NCI-H146 (cell line): Measurements from ENCODE around the gene ZBTB24.
"Not testable (repeated sequence)": the region's sequence is repeated elsewhere in the genome, so short reads cannot be mapped to it uniquely, and the experiment has no call there.

Experiments used
- DNase-seq: peaks from one replicate; lab custom pipeline; 2025; lab: John Stamatoyannopoulos, UW

The ZBTB24 gene

DNA sequence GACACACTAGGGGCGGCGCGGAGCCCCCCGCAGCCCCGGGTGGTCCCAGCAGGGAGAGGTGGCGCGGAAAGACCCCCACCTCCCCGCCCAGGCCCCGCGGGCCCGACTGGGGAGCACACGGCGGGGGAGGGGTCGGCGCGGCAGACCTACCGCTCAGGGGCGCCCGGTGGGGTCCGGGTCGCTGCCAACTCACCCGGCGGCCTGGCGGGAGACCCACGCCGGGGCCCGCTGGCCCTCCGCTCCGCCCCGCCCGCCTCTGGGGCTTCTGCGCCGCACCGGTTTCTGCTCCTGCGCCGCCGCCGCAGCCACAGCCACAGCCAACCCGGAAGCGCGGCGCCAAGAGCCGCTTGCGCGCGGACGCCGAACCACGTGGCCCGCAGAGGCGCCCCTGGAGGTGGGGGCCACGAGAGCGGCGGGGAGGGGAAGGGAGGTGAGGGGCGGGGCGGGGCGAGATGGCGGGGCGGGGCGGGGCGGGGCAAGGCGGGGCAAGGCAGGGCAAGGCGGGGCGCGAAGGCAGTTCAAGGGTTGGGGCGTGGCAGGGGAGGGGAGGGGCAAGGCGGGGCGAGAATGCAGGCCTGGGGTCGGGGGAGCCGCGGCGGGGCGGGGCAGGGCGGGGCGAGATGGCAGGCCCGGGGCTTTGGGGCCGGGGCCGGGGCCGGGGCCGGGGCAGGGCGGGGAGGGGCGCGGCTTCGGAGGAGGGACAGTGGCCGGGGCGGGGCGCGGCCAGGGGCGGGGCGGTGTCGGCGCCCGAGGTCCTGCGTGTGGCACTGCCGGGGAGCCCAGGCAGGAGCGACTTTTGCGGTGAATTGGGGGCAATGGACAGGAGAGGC, at the start of gene ZBTB24:
Gene ZBTB24 (minus strand): TSS at position 315 of the 830 bp plus-strand sequence. CDS start 1,193 bp downstream, outside the sequence.
- DNase-seq, result peak; percentile 98

DNA sequence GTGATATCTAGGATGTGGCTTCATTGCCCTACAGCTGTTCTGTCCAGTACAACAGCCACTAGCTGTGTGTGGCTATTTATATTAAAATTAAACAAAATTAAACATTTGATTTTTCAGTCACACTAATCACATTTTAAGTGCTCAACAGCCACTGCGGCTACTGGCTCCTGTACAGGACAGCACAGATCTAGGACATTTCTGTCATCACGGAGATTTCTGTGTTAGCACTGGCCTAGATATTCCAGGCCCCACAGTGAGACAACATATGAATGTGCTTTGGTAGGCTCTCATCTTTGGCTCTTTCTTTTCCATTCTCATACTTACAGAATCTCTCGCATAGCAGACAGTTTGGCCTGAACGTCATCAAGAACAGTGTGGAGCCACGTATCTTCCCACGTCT, 48.4 kb upstream of the ZBTB24 start:
- DNase-seq, result no peak

DNA sequence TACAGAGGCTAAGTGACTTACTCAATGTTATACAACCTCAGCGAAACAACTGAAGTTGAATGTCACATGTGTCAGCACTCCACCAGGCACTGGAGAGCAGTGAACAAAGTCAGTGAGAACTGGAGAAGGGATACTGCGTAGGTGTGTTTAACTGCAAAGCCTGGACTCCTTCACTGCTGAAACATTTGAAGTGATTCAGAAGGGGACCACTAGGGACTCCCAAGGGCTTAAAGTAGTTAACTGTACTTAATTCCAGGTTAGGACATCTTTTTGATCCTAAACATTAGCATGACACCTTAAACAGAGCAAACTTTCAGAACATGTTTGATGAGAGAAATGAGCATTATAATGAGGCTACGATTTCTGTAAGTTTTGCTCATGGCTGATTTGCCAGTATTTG, 45.0 kb upstream of the ZBTB24 start:
- peak; percentile 3 for DNase-seq

DNA sequence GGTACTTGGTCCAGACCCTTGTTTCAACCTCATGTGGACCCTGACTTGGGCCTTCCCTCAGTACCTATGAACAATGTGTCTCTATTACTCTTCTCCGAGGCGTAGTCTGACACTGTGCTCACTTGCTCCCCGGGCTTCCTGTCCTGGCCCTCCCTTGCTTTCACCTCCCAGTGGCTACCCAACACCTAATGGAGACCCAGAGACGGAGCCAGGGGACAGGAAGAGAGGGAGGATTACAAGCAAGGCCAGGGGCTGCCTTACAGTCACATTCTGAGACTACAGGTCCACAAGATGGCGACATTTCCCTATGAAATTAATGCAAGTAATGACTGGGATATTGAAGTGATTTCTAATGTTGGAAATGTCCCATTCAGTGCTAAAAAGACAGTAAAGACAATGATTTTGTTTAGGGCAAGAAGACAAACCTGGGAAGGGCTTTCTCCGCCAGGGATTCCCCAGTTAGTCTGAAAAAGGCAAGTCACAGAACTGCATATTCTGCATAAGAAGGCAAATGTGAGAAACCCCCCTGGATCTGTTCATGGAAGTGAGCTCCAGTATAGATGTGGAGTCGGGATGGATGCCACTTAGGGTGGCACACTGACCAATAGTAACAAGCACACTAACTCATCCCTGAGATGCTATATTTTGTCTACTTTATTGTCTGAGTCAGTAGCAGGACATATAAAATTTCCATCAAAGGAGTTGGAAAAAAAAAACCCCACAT, 44.0 kb upstream of the ZBTB24 start:
- peak; percentile 72 for DNase-seq

DNA sequence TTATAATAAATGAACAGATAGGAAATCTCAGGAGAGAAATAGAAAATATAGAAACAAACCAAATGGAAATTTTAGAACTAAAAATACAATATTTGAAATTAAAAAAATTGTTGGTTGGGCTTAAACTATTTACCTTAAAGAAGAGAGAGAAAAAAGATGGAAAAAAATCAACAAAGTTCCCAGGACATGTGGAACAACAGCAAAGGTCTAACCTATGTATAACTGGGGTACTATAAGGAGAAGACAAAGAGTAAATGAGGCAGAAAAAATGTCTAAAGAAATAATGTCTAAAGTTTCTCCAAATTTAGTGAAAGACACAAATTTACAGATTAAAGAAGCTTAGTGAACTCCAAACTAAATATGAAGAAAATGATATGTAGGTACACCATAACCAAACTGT, 41.1 kb upstream of the ZBTB24 start:
- DNase-seq, result no peak

DNA sequence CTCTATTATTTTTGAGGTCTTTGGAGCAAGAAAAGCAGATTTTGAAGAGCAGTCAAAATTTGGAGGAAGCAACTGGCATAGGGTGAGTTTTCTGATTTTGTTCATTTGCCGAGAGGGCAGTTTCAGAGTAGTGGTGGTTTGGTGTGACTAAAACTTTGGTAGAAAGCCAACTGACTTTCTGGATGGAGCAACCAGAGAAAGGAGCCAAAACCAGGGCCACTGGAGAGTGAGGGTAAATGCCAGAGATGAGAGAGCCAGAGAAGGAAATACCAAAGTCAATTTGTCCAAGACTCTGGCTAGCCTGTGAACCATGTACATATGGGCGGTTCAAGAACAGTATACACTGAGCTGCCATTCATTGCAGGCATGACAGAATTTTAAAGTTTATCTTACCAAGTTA, 40.5 kb upstream of the ZBTB24 start:
- DNase-seq, result no peak

DNA sequence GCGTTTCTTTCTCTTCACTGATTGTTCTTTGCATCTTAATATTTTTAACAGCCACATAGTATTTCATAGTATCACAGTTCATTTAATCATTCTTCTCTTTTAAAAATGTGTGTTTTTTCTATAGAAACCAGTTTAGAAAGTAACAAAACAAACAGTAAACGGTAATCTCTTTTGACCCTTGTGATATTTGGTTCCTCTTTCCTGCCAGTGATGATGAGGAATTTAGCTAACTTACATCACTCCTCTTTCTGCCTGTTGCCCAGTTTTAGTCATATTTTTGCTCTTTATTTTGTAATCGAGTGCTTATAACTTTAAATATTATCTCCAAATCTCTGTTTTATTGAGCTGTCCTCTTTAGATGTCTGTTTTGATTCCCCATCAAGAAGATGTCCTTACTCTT, 38.1 kb upstream of the ZBTB24 start:
- DNase-seq, result no peak

DNA sequence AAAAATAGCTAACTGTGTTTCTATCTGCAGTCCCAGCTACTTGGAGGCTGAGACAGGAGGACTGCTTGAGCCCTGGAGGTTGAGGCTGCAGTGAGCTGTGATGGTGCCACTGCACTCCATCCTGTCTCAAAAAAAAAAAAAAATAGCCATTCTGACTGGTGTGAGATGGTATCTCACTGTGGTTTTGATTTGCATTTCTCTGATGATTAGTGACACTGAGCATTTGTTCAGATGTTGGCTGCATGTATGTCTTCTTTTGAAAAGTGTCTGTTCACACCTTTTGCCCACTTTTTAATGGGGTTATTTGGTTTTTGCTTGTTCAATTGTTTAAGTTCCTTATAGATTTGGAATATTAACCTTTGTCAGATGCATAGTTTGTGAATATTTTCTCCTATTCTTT, 36.6 kb upstream of the ZBTB24 start:
- not testable (repeated sequence) for DNase-seq

DNA sequence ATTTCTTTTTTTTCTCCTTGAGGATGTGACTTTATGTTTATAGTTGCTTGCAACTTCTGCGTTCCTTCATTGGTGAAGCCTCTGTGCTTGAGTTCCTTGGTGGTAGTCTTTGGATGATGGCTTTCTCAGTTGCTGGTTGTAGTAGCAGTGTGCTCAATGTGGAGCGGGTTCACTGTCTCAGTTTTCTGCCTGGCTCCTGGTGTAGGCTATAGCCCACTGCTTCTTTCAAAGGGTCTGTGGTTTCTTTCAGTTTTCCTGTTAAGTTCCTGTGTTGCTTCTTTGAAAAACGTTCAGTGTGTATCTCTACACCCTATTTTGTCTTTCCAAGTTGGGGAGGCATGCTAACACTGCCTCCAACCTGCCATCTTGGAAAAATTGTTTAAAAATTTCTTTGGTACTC, 33.9 kb upstream of the ZBTB24 start:
- DNase-seq, result no peak

DNA sequence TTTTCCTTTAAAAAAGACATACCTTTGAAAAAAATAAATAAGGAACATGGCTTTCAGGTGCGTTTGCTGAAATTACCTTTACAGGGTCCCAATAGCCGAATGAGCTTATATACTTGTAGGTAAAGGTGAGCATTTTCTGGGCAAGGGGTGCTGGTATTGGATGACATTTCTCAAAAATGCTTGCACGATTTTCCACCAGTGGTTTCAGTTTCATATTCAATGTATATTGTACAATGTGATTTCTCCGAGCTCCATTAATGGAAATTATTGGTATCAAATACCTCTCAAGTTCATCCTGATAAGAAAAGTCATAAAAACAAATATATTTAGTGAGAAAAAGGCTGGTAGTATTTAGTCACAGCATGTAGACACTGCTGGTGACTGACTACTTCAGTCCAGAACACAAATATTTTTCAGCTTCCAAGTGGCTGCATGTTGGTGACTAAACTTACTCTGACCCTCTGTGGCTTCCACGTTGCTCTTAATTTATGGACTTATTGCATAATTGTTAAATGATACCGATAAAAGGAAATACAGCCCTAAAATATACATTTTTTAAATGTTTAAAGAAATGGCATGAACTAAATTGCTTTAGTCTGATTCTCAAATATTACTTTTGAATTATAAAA, 32.9 kb upstream of the ZBTB24 start:
- DNase-seq, result no peak

DNA sequence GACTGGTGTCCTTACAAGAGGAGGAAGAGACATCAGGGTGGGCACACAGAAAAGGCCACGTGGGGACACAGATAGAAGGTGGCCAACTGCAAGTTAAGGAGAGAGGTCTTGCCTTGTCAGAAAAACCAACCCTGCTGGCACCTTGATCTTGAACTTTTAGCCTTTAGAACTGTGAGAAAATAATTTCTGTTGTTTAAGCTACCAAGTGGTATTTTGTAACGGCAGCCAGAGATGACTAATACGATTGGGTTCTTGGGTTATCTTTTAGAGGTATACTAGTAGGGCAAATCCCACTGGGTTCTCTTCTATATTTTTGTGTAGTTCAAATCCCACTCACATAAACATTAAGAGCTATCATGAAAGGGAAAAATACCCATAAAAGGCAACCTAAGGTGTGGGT, 31.9 kb upstream of the ZBTB24 start:
- DNase-seq, result no peak

DNA sequence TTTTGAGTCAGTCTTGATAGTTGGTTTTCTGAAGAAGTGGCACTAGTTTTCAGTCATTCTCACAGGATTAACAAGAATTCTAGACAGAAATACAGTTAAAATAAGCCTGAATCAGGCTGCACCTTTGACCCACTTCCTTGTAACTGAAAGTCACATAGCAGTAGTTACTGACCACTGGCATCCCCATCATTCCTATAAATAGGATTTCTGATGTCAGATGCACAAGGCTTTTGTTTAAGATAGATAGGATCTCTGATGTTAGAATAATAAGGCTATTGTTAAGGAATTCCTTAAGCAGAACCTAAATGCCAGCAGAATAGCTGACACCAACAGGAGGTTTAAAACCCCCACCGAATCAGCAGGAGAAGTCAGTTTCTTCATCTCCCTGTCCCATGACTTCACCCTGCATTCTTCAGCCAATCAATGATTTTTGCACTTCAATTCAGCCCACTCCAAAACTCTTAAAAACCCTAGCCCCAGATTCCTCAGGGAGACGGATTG, 30.6 kb upstream of the ZBTB24 start:
- no peak for DNase-seq

DNA sequence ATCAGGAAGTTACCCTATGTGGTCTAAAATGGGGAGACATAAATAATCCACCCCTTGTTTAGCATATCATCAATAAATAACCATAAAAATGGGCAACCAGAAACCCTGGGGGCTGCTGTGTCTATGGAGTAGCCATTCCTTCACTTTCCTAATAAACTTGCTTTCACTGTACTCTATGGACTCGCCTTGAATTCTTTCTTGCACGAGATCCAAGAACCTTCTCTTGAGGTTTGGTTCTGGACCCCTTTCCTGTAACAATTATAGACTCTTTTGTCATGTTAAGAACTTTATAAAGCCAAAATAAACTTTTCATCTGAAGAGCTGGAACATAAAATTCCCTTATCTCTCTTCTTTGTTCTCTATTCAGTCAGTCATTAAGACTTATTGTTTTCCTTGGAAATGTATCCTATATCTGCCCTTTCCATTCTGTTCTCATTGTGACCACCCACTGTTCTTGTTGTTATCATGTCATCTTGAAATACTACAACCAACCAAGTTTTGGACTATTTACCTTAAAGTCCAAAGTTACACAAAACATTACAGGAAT, 29.3 kb upstream of the ZBTB24 start:
- no peak for DNase-seq

DNA sequence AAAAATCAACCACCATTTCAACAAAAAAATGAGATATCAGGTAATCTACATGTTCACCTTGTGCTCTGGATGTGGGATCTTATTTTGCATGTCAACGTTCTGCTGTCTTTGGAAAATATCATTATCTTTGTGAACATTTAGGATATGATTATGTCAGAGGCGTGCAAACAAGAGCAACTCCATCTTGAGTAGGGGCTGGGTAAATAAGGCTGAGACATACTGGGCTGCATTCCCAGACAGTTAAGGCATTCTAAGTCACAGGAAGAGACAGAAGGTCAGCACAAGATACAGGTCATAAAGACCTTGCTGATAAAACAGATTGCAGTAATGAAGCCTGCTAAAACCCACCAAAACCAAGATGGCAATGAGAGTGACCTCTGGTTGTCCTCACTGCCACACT, 28.8 kb upstream of the ZBTB24 start:
- DNase-seq, result no peak

DNA sequence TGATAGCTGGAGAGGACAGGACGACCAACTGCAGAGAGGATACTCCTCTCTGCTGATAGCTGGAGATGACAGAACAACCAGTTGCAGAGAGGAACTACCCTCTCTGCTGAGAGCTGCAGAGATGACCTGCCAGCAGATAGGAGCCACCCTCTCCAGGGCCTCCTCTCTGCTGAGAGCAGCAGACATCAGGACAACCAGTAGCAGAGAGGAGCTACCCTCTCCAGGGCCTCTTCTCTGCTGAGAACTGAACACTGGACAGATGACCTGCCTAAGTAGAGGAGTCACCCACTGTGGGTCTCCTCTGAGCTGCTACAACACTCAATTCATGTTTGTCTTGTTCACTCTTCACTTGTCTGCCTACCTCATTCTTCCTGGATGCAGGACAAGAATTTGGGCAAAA, 27.3 kb upstream of the ZBTB24 start:
- no peak for DNase-seq

DNA sequence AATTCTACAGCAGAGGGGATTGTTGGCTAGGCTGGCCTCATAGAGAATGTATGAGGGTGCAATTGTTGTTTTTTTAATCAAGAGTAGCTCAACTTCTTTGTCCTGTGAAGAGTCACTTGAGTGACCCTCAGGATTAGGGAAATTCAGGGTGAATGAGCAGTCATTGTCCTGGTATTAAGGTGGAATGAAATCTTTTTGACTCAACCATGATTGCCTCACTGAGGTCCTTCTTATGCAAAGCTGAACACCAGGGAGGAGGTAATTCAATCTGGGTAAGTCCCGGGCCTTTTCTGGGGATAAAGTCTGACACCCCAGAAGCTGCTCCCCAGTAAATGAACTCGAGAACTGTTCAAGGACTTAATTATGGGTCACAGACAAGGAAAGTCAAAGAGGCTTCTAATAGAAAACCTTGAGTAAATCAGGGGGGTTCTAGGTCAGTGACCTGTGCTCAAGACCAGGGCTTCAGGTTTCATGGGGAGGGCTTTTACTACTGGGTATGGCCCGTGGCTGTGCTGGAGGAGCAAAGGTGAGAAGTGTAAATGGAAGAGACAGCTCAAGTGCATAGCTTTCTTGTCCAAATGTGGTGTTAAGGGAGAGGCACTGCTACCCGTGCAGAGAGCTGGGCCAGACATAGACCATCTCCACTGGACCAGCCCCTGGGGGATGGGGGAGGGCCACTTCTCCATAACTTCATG, 25.3 kb upstream of the ZBTB24 start:
- DNase-seq, result no peak

DNA sequence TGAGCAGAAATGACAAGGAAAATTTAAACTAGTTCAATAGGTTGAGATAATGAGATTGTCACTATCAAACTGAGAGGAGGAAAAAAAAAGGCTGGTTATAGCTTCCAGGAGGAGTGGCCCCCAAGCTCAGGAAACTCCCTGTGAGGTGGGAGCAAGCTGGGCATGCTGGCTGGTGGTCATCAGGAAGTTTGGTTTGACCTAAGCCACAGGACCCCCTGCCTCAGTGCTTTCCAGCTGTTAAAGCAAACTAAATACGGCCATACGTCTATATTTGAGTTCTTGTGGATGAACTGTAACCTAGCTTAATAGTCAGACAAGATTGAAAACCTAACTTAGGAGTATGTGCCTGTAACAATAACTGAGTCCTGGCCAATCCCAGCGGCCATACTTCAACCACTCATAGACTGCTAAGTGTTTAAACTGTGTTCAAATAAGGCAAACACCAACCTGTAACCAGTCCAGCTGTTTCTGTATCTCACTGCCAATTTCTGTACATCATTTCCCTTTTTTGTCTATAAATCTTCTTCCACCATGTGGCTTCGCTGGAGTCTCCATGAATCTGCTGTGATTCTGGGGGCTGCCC, 24.6 kb upstream of the ZBTB24 start:
- no peak for DNase-seq

DNA sequence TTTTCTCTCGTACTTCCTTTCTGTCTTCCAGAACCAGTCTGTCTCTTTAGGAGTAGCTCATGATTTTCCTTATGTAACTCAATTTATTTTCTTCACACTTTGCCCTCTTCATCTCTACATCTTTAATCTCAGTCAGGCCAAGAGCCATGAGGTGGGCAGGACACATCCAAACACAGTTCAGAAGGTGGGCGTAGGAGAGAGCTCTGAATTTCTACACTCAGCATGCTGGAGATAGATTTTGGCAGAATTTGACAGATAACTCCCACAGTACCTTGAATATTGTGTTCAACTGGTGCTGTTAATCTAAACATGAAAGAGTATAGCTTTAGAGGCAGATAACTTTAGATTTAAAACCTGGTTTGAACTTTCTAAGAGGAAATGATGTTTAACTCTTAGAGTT, 23.8 kb upstream of the ZBTB24 start:
- no peak for DNase-seq

DNA sequence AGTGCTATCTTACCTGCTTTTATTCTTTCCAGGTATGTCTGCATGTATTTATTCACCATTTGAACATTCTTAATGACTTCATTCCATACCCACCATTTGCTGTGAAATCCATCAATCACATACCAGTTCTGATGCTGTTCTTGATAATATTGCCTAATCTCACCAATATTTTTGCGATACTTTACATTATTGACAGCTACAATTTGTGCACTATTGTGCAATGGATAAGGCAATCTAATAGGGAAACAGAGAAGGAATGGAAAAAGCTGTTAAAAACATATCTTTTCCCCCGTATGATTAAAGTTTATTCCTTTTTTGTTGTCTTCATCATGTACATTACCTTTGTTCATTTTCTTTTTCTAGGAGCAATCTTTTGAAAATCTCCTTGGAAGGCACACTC, 23.3 kb upstream of the ZBTB24 start:
- DNase-seq, result no peak

DNA sequence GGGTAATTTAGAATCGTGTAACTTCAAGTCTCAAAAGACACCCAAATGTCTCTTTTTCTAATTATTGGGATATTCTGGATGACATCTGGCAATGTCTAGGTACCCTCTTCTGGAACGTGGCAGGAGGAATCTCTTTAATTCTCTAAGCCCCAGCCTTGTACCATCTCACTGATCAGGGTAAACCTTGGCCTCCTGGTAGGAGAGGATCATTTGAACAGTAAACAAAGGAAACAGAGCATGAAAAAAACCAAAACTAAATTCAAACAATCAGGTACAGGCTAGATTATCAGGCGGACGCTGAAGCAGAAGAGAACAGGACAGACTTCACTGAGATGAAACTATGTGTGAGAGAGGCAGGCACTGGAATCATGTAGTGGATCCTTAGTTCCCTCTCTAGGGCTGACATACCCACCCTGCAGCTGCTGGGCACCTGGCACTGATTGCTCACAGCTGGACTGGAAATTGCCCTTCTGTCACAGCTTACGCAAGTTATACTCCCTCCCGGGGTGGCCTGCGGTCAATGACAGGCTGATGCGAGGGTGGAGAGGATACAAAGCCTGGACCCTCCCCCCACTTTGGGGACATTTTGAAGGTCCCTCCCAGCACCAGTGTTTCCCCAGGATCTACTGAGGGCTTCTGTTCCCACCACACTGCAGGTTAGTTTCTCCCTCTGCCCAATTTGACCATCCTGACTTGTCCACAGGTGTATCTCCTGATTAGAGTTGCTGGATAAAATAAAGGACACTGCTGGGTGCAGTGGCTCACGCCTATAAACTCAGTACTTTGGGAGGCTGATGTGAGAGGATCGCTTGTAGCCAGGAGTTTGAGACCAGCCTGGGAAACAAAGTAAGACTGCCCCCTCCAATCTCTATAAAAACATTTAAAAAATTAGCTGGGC, 20.6 kb upstream of the ZBTB24 start:
- DNase-seq, result peak; percentile 80

DNA sequence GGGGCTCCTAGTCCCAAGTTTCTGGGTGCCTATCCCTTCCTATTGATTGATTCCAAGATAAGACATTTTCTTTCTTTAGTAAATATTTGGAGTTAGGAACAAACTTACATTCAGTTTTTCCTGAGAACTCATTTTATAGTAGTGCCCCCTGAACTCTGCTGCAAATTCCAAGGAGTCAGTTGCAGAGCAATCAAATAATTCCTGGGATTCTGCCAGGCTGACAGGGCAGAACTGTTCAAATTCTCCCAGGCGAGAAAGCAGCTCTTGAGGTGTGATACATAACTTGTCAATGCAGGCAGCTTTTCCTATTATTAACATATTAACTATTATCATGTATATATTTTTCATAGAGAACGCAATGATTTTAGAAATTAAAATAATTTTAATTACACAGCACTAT, 15.9 kb upstream of the ZBTB24 start:
- DNase-seq, result no peak
